Left ventricle myocardium inferior (tissue), 1 donor: Measurements from ENCODE around the gene CLEC18A. TPM values are rescaled to one million over a fixed set of nuclear protein-coding genes. Genes with fewer than 3 reads are reported as not detected.

Experiments used
- DNase-seq: peaks from one replicate; pipeline ENCODE4 v3.0.0-alpha.2; 2020
- H3K27ac ChIP-seq: fragments of 200-600 bp; replicated peaks from 2 replicates; pipeline ENCODE4 v1.8.0; 2021
- H3K27me3 ChIP-seq: fragments of 200-600 bp; 2 replicates; pipeline ENCODE4 v1.8.0; 2021; ENCODE audit warnings: low read depth
- H3K36me3 ChIP-seq: fragments of 200-600 bp; 2 replicates; pipeline ENCODE4 v1.8.0; 2021
- H3K4me1 ChIP-seq: fragments of 200-600 bp; 2 replicates; pipeline ENCODE4 v1.8.0; 2021
- H3K4me3 ChIP-seq: fragments of 200-600 bp; 2 replicates; pipeline ENCODE4 v1.8.0; 2021; ENCODE audit warnings: mild to moderate bottlenecking, moderate library complexity
- H3K9me3 ChIP-seq: fragments of 200-600 bp; replicated peaks from 2 replicates; pipeline ENCODE4 v1.8.0; 2021
- CTCF ChIP-seq: fragments of 200-600 bp; IDR thresholded peaks from 2 replicates; pipeline ENCODE4 v1.8.0; 2021; ENCODE audit warnings: antibody characterized with exemption, mild to moderate bottlenecking, borderline replicate concordance
- intact Hi-C: fragments of 100-400 bp; cut with micrococcal nuclease; formaldehyde crosslinking; loops from one replicate; pipeline ENCODE4 v1.11.0; 2022
- total RNA-seq: library from RNA; stranded (reverse); fragmentation: NEBNext Ultra II Directional; extraction: Animal tissue kit (Norgen Biotek cat#: 25700); gene quantifications from one replicate; pipeline ENCODE4 v1.2.1, GENCODE V29; 2021
- donor health status: DM: no; HTN: yes; CAD: no; lungs with severe emphysema.

The CLEC18A gene
- total RNA-seq, 1 donor from 2014 or later: 0.22 TPM

GRCh38 chr16:69935278-69935711 is 15.8 kb upstream of the CLEC18A start:
- H3K27ac ChIP-seq: no peak overlapping the region
- peaks cover 100% of the 10 kb centered on the region for H3K36me3 ChIP-seq
- no peak for DNase-seq
- no peaks in the 10 kb centered on the region for H3K4me1 ChIP-seq
- no peak for TF ChIP-seq CTCF
- no peaks in the 10 kb centered on the region for H3K9me3 ChIP-seq
- H3K4me3 ChIP-seq: no peak overlapping the region
- no peaks in the 10 kb centered on the region for H3K27me3 ChIP-seq
- intact Hi-C loops: no loop called here

- DNase-seq: no peak
- TF ChIP-seq CTCF: no peak
Measured at GRCh38 chr16:69935740-69936139, 15.4 kb upstream of the CLEC18A start.

GRCh38 chr16:69936252-69936651 is 14.9 kb upstream of the CLEC18A start:
- no peak for TF ChIP-seq CTCF
- DNase-seq: no peak
- no peaks in the 10 kb centered on the region for H3K9me3 ChIP-seq
- H3K27ac ChIP-seq: no peak overlapping the region
- H3K4me3 ChIP-seq: no peak overlapping the region
- intact Hi-C loops: no loop called here
- no peaks in the 10 kb centered on the region for H3K4me1 ChIP-seq
- H3K36me3 ChIP-seq: peaks cover 100% of the 10 kb centered on the region
- H3K27me3 ChIP-seq: no peaks in the 10 kb centered on the region

More at GRCh38 chr16:69935740-69936139, 15.4 kb upstream of the CLEC18A start:
- peaks cover 100% of the 10 kb centered on the region for H3K36me3 ChIP-seq
- no peak overlapping the region for H3K27ac ChIP-seq
- H3K27me3 ChIP-seq: no peaks in the 10 kb centered on the region
- H3K4me1 ChIP-seq: no peaks in the 10 kb centered on the region
- intact Hi-C loops: no loop called here
- H3K9me3 ChIP-seq: no peaks in the 10 kb centered on the region
- no peak overlapping the region for H3K4me3 ChIP-seq

GRCh38 chr16:69936751-69937211 is 14.4 kb upstream of the CLEC18A start:
- no peak overlapping the region for H3K4me3 ChIP-seq
- no peak for DNase-seq
- no peaks in the 10 kb centered on the region for H3K9me3 ChIP-seq
- H3K27me3 ChIP-seq: no peaks in the 10 kb centered on the region
- H3K36me3 ChIP-seq: peaks cover 96% of the 10 kb centered on the region
- no peak overlapping the region for H3K27ac ChIP-seq
- no peak for TF ChIP-seq CTCF
- H3K4me1 ChIP-seq: no peaks in the 10 kb centered on the region
- intact Hi-C loops: no loop called here

- H3K4me1 ChIP-seq: peaks cover 5% of the 10 kb centered on the region
- H3K27ac ChIP-seq: no peak overlapping the region
- no peak overlapping the region for H3K4me3 ChIP-seq
- TF ChIP-seq CTCF: peak; percentile 30
- no peaks in the 10 kb centered on the region for H3K9me3 ChIP-seq
- DNase-seq: no peak
- H3K36me3 ChIP-seq: peaks cover 88% of the 10 kb centered on the region
- no peaks in the 10 kb centered on the region for H3K27me3 ChIP-seq
- intact Hi-C loops: no loop called here
Measured at GRCh38 chr16:69937465-69937951, 13.6 kb upstream of the CLEC18A start.
